ENCODE results near the gene CYB5R3.
"Not testable (repeated sequence)": the region's sequence is repeated elsewhere in the genome, so short reads cannot be mapped to it uniquely, and the experiment has no call there.

The CYB5R3 gene

GRCh38 chr22:42624551-42625106 is 24.6 kb downstream of the CYB5R3 start:
- H3K9me3 ChIP-seq (ENCODE audit: control insufficient read depth, low read length): no peaks in the 10 kb centered on the region
- H3K27me3 ChIP-seq (replicated peaks; ENCODE audit: control insufficient read depth, insufficient read depth, low read length, poor library complexity, severe bottlenecking): no peaks in the 10 kb centered on the region
- H3K36me3 ChIP-seq (ENCODE audit: control insufficient read depth, insufficient read depth, low read length): peaks cover 39% of the 10 kb centered on the region
- H3K4me1 ChIP-seq (ENCODE audit: control insufficient read depth, insufficient read depth, low read length, poor library complexity, severe bottlenecking): no peaks in the 10 kb centered on the region
- no peak overlapping the region for H3K4me3 ChIP-seq (ENCODE audit: insufficient read depth, low read depth, low read length, poor library complexity, severe bottlenecking)
- no peak for DNase-seq
- H3K27ac ChIP-seq (ENCODE audit: insufficient read depth, low read length, poor library complexity, severe bottlenecking): no peak overlapping the region

- no peak for DNase-seq
- H3K27me3 ChIP-seq (replicated peaks; ENCODE audit: control insufficient read depth, insufficient read depth, low read length, poor library complexity, severe bottlenecking): no peaks in the 10 kb centered on the region
- no peak overlapping the region for H3K4me3 ChIP-seq (ENCODE audit: insufficient read depth, low read depth, low read length, poor library complexity, severe bottlenecking)
- H3K4me1 ChIP-seq (ENCODE audit: control insufficient read depth, insufficient read depth, low read length, poor library complexity, severe bottlenecking): no peaks in the 10 kb centered on the region
- H3K9me3 ChIP-seq (ENCODE audit: control insufficient read depth, low read length): no peaks in the 10 kb centered on the region
- H3K27ac ChIP-seq (ENCODE audit: insufficient read depth, low read length, poor library complexity, severe bottlenecking): no peak overlapping the region
- H3K36me3 ChIP-seq (ENCODE audit: control insufficient read depth, insufficient read depth, low read length): peaks cover 36% of the 10 kb centered on the region
Measured at GRCh38 chr22:42623756-42624441, 25.3 kb downstream of the CYB5R3 start.

DNA sequence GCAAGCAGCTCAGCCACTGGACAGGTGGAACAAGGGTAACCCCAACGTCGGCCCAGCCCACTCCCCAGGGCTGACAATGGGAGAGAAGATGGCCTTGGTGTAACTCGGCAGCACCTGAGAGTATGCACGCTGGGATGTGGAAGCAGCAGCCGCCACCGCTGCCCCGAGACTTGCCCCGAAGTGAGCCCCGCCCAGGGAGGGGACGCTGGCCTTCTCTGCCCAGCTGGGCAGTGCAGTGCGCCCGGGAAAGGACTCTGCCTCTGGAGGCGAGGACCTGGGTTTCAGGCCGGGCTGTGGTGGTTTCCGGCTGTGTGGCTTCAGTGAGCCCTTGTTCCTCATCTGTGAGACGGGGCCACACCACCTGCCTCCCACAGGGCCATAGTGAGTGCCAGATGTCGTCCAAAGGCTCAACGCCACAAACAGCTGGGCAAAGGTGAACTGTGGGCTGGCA is 25.9 kb downstream of the CYB5R3 start:
- Histone ChIP-seq H3K27me3 (replicated peaks; ENCODE audit: control insufficient read depth, insufficient read depth, low read length, poor library complexity, severe bottlenecking) (no peaks in the 10 kb centered on the region), H3K27ac (ENCODE audit: insufficient read depth, low read length, poor library complexity, severe bottlenecking) (no peak overlapping the region), H3K4me3 (ENCODE audit: insufficient read depth, low read depth, low read length, poor library complexity, severe bottlenecking) (no peak overlapping the region), H3K4me1 (ENCODE audit: control insufficient read depth, insufficient read depth, low read length, poor library complexity, severe bottlenecking) (no peaks in the 10 kb centered on the region), H3K36me3 (ENCODE audit: control insufficient read depth, insufficient read depth, low read length) (peaks cover 31% of the 10 kb centered on the region), H3K9me3 (ENCODE audit: control insufficient read depth, low read length) (no peaks in the 10 kb centered on the region)
- no peak for DNase-seq

DNA sequence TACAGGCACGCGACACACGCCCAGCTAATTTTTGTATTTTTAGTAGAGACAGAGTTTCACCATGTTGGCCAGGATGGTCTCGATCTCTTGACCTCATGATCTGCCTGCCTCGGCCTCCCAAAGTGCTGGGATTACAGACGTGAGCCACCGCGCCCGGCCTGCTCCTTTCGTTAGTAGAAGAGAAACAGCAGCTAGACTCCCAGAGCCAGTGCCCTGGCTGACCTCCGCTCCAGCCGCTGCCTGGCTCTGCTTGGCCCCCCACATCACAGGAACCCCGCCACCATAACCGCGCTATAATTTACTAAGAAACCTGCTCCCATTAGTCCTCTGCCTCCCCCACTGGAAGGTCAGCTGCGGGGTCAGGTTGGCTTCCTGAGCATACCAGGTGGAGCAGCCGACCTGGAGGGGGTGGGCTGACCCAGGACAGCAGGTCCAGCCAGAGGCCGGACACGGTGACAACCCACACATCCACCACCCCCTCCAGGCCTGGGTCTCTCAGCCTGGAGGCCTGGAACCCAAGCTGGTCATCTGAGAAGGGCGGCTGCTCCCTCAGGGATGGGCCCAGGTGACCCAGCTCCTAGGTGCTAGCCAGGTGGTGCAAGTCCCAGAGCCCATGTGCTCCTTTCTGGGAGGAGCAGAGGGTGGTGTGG is 27.0 kb downstream of the CYB5R3 start:
- no peaks in the 10 kb centered on the region for H3K27me3 ChIP-seq (replicated peaks; ENCODE audit: control insufficient read depth, insufficient read depth, low read length, poor library complexity, severe bottlenecking)
- H3K4me3 ChIP-seq (ENCODE audit: insufficient read depth, low read depth, low read length, poor library complexity, severe bottlenecking): no peak overlapping the region
- H3K36me3 ChIP-seq (ENCODE audit: control insufficient read depth, insufficient read depth, low read length): peaks cover 19% of the 10 kb centered on the region
- no peaks in the 10 kb centered on the region for H3K9me3 ChIP-seq (ENCODE audit: control insufficient read depth, low read length)
- no peak overlapping the region for H3K27ac ChIP-seq (ENCODE audit: insufficient read depth, low read length, poor library complexity, severe bottlenecking)
- no peak for DNase-seq
- no peaks in the 10 kb centered on the region for H3K4me1 ChIP-seq (ENCODE audit: control insufficient read depth, insufficient read depth, low read length, poor library complexity, severe bottlenecking)

- Histone ChIP-seq H3K9me3 (ENCODE audit: control insufficient read depth, low read length) (no peaks in the 10 kb centered on the region), H3K27me3 (replicated peaks; ENCODE audit: control insufficient read depth, insufficient read depth, low read length, poor library complexity, severe bottlenecking) (no peaks in the 10 kb centered on the region), H3K4me3 (ENCODE audit: insufficient read depth, low read depth, low read length, poor library complexity, severe bottlenecking) (no peak overlapping the region), H3K36me3 (ENCODE audit: control insufficient read depth, insufficient read depth, low read length) (peaks cover 14% of the 10 kb centered on the region), H3K27ac (ENCODE audit: insufficient read depth, low read length, poor library complexity, severe bottlenecking) (no peak overlapping the region), H3K4me1 (ENCODE audit: control insufficient read depth, insufficient read depth, low read length, poor library complexity, severe bottlenecking) (no peaks in the 10 kb centered on the region)
- DNase-seq: peak in 2 of 3 donors; percentile 19 to 36
Measured at GRCh38 chr22:42621505-42622002, 27.6 kb downstream of the CYB5R3 start.

DNA sequence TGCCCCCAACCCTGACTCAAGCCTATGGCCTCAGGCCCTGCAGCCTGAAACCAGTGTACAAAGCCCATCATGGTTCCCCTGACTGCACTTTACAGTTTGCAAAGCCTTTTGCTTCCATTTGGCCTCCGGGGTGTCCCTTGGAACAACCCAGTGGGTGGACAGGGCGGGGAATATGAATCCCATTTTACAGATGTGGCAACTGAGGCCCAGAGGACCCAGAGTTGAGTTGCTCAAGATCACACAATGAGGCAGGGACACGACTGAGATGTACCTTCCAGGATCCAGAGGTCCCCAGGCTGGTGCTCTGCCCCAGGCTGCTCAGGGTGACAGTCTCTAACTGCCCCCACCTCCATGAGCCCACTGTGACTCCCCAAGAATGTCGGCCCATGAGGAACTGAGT is 29.1 kb downstream of the CYB5R3 start:
- H3K4me1 ChIP-seq (ENCODE audit: control insufficient read depth, insufficient read depth, low read length, poor library complexity, severe bottlenecking): peaks cover 8% of the 10 kb centered on the region
- no peak overlapping the region for H3K27ac ChIP-seq (ENCODE audit: insufficient read depth, low read length, poor library complexity, severe bottlenecking)
- no peaks in the 10 kb centered on the region for H3K27me3 ChIP-seq (replicated peaks; ENCODE audit: control insufficient read depth, insufficient read depth, low read length, poor library complexity, severe bottlenecking)
- no peak overlapping the region for H3K4me3 ChIP-seq (ENCODE audit: insufficient read depth, low read depth, low read length, poor library complexity, severe bottlenecking)
- peaks cover 5% of the 10 kb centered on the region for H3K36me3 ChIP-seq (ENCODE audit: control insufficient read depth, insufficient read depth, low read length)
- no peak for DNase-seq
- no peaks in the 10 kb centered on the region for H3K9me3 ChIP-seq (ENCODE audit: control insufficient read depth, low read length)

DNA sequence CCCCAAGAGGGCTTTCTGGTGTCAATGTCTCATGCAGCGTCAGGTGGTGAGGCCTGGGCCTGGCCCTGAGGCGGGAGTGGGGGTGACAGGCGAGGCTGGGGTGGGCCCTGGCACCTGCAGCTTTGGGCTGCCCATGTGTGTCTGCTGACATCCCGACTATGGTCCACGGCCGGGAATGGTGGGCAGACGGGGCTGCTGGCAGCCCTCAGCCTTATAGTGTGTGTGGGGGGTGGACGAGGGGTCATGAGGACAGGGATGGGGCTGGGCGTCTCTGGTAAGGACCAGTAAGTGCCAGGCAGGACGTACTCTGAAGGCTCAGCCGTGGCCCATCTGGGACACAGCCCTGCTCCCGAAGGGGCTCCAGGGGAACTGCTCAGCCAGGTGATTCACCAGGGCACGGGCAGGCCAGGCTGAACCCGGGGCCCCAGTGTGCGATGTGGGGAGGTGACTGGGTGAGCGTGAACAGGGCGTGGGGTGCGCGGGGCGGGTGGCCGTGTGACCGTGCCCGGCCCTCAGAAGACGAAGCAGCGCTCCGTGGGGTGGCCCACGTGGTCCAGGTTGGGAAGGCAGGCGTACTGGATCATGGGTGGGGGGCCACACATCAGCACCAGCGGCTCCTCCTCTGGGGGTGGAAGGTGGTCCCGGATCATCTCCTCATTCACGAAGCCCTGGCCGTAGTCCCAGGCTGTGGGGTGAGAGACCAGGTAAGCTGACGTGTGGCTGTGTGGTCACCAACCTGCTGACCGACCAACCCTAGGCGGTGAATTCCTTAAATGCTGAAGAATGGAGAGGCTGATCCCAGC is 29.7 kb downstream of the CYB5R3 start:
- Histone ChIP-seq H3K9me3 (ENCODE audit: control insufficient read depth, low read length) (no peaks in the 10 kb centered on the region), H3K36me3 (ENCODE audit: control insufficient read depth, insufficient read depth, low read length) (peaks cover 5% of the 10 kb centered on the region), H3K4me1 (ENCODE audit: control insufficient read depth, insufficient read depth, low read length, poor library complexity, severe bottlenecking) (peaks cover 8% of the 10 kb centered on the region), H3K27me3 (replicated peaks; ENCODE audit: control insufficient read depth, insufficient read depth, low read length, poor library complexity, severe bottlenecking) (no peaks in the 10 kb centered on the region), H3K4me3 (ENCODE audit: insufficient read depth, low read depth, low read length, poor library complexity, severe bottlenecking) (no peak overlapping the region), H3K27ac (ENCODE audit: insufficient read depth, low read length, poor library complexity, severe bottlenecking) (no peak overlapping the region)
- no peak for DNase-seq

- Histone ChIP-seq H3K36me3 (ENCODE audit: control insufficient read depth, insufficient read depth, low read length) (peaks cover under 1% of the 10 kb centered on the region), H3K4me1 (ENCODE audit: control insufficient read depth, insufficient read depth, low read length, poor library complexity, severe bottlenecking) (peaks cover 24% of the 10 kb centered on the region), H3K27me3 (replicated peaks; ENCODE audit: control insufficient read depth, insufficient read depth, low read length, poor library complexity, severe bottlenecking) (no peaks in the 10 kb centered on the region), H3K9me3 (ENCODE audit: control insufficient read depth, low read length) (no peaks in the 10 kb centered on the region), H3K27ac (ENCODE audit: insufficient read depth, low read length, poor library complexity, severe bottlenecking) (no peak overlapping the region), H3K4me3 (ENCODE audit: insufficient read depth, low read depth, low read length, poor library complexity, severe bottlenecking) (no peak overlapping the region)
- no peak for DNase-seq
Measured at GRCh38 chr22:42617155-42617983, 31.8 kb downstream of the CYB5R3 start.

DNA sequence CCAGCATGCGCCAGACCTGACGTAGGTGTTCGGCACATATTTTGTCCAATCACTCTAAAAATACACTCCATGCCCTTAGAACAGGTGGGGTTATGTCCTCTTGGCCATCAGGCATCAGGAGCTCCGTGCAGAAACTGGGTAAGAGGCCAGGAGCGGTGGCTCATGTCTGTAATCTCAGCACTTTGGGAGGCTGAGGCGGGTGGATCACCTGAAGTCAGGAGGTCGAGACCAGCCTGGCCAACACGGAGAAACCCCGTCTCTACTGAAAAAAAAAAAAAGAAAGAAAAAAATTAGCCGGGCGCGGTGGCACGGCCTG is 33.4 kb downstream of the CYB5R3 start:
- not testable (repeated sequence) for H3K36me3 ChIP-seq (ENCODE audit: control insufficient read depth, insufficient read depth, low read length); H3K27me3 ChIP-seq (replicated peaks; ENCODE audit: control insufficient read depth, insufficient read depth, low read length, poor library complexity, severe bottlenecking); DNase-seq; H3K9me3 ChIP-seq (ENCODE audit: control insufficient read depth, low read length)
- Histone ChIP-seq H3K4me1 (ENCODE audit: control insufficient read depth, insufficient read depth, low read length, poor library complexity, severe bottlenecking) (peaks cover 33% of the 10 kb centered on the region), H3K27ac (ENCODE audit: insufficient read depth, low read length, poor library complexity, severe bottlenecking) (peak overlapping the region; percentile 94), H3K4me3 (ENCODE audit: insufficient read depth, low read depth, low read length, poor library complexity, severe bottlenecking) (peak overlapping the region; percentile 25)
